ENCODE measurements around the gene CCSER2. TPM values are rescaled to one million over a fixed set of nuclear protein-coding genes. Genes with fewer than 3 reads are reported as not detected.
"Not testable (repeated sequence)": the region's sequence is repeated elsewhere in the genome, so short reads cannot be mapped to it uniquely, and the experiment has no call there.

Gene CCSER2
- total RNA-seq, 1 experiment from 2014 or later, result 23.1 TPM

DNA sequence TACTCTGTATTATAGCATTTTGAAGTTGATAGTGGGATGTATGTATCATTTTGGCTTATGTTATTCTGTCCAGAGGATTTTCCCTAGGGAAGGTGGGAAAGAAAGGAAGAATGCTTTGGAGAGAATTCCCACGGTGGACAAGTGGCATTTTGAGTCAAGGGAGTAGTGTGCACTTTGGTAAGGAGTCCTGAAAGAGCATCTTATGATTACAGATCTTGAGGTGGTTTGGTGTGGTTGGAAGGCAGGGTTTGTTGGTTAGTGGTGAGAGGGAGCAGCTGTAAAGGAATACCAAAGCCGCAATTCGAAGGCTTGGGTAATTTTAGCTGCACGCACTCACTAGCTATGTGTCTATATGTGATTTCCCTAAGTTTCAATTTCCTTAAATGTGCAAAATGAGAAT, 16.1 kb downstream of the CCSER2 start:
- Mint-ChIP-seq H3K36me3 (ENCODE audit: insufficient read depth, unreplicated experiment) (peaks cover 6% of the 10 kb centered on the region), H3K4me3 (ENCODE audit: unreplicated experiment) (no peak overlapping the region), H3K27ac (ENCODE audit: unreplicated experiment) (no peak overlapping the region), H3K4me1 (ENCODE audit: low read depth, unreplicated experiment) (no peaks in the 10 kb centered on the region), H3K9me3 (ENCODE audit: unreplicated experiment) (no peaks in the 10 kb centered on the region), H3K27me3 (ENCODE audit: insufficient read depth, unreplicated experiment) (no peaks in the 10 kb centered on the region)
- intact Hi-C loops (cut with micrococcal nuclease; ENCODE audit: unreplicated experiment), result no loop called here
- no TSS peak for BruUV-seq (replicated peaks)
- ChIA-PET CTCF (no interaction called here), POLR2A (no interaction called here)
- Histone ChIP-seq H3K36me3 (ENCODE audit: control insufficient read depth, insufficient read depth, low read length) (no peaks in the 10 kb centered on the region), H3K27me3 (replicated peaks; ENCODE audit: control insufficient read depth, insufficient read depth, low read length) (no peaks in the 10 kb centered on the region), H3K4me3 (ENCODE audit: low read depth, low read length) (no peak overlapping the region), H3K9me3 (no peaks in the 10 kb centered on the region), H3K4me1 (no peaks in the 10 kb centered on the region)
- no peak for DNase-seq
- TF ChIP-seq CTCF (IDR thresholded peaks at IDR 0.05; ENCODE audit: insufficient read depth in 1 of 2, low read depth in 1 of 2, low read length in 1 of 2, severe bottlenecking in 1 of 2, unreplicated experiment in 1 of 2), result no peak

DNA sequence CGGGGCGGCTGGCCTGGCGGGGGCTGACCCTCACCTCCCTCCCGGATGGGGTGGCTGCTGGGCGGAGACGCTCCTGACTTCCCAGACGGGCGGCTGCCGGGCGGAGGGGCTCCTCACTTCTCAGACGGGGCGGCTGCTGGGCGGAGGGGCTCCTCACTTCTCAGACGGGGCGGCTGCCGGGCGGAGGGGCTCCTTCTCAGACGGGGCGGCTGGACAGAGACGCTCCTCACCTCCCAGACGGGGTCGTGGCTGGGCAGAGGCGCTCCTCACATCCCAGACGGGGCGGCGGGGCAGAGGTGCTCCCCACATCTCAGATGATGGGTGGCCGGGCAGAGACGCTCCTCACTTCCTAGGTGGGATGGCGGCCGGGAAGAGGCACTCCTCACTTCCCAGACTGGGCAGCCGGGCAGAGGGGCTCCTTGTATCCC, 19.2 kb downstream of the CCSER2 start:
- not testable (repeated sequence) for H3K36me3 Mint-ChIP-seq (ENCODE audit: insufficient read depth, unreplicated experiment); H3K27me3 ChIP-seq (replicated peaks; ENCODE audit: control insufficient read depth, insufficient read depth, low read length)

DNA sequence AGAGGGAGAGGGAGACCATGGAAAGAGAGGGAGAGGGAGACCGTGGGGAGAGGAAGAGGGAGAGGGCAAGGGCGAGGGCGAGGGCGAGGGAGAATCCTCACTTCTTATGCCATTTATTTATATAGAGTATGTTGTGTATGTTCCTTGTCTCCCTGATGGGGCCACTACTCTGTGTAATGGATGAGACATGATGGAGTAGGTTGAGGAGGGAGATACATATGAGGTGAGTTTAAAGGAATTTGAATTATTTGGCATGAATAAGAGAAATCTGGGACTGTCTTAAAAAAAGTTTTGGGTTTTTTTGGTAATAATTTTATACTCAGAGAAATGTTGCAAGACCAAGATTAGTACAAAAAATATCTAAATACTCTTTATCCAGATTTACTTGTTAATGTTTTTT, 20.1 kb downstream of the CCSER2 start:
- Mint-ChIP-seq H3K27ac (ENCODE audit: unreplicated experiment) (no peak overlapping the region), H3K36me3 (ENCODE audit: insufficient read depth, unreplicated experiment) (peaks cover 6% of the 10 kb centered on the region), H3K9me3 (ENCODE audit: unreplicated experiment) (no peaks in the 10 kb centered on the region), H3K4me3 (ENCODE audit: unreplicated experiment) (no peak overlapping the region), H3K4me1 (ENCODE audit: low read depth, unreplicated experiment) (no peaks in the 10 kb centered on the region), H3K27me3 (ENCODE audit: insufficient read depth, unreplicated experiment) (no peaks in the 10 kb centered on the region)
- H3K36me3 ChIP-seq (ENCODE audit: control insufficient read depth, insufficient read depth, low read length), result no peaks in the 10 kb centered on the region
- no peaks in the 10 kb centered on the region for H3K27me3 ChIP-seq (replicated peaks; ENCODE audit: control insufficient read depth, insufficient read depth, low read length)
- BruUV-seq (replicated peaks), result no TSS peak
- TF ChIP-seq CTCF (IDR thresholded peaks at IDR 0.05; ENCODE audit: insufficient read depth in 1 of 2, low read depth in 1 of 2, low read length in 1 of 2, severe bottlenecking in 1 of 2, unreplicated experiment in 1 of 2), result no peak
- no peaks in the 10 kb centered on the region for H3K9me3 ChIP-seq
- H3K4me1 ChIP-seq, result no peaks in the 10 kb centered on the region
- H3K4me3 ChIP-seq (ENCODE audit: low read depth, low read length), result no peak overlapping the region
- POLR2A ChIA-PET, result no interaction called here
- intact Hi-C loops (cut with micrococcal nuclease; ENCODE audit: unreplicated experiment), result no loop called here
- no peak for DNase-seq
- CTCF ChIA-PET, result no interaction called here

More for the DNA sequence above, 19.2 kb downstream of the CCSER2 start:
- H3K4me3 ChIP-seq (ENCODE audit: low read depth, low read length); H3K4me3 Mint-ChIP-seq (ENCODE audit: unreplicated experiment); intact Hi-C loops (cut with micrococcal nuclease; ENCODE audit: unreplicated experiment); H3K27me3 Mint-ChIP-seq (ENCODE audit: insufficient read depth, unreplicated experiment); H3K36me3 ChIP-seq (ENCODE audit: control insufficient read depth, insufficient read depth, low read length); H3K9me3 Mint-ChIP-seq (ENCODE audit: unreplicated experiment); CTCF ChIA-PET; POLR2A ChIA-PET; H3K9me3 ChIP-seq; H3K4me1 Mint-ChIP-seq (ENCODE audit: low read depth, unreplicated experiment); H3K4me1 ChIP-seq; H3K27ac Mint-ChIP-seq (ENCODE audit: unreplicated experiment); DNase-seq; BruUV-seq (replicated peaks): not testable (repeated sequence)

- Mint-ChIP-seq H3K4me1 (ENCODE audit: low read depth, unreplicated experiment) (no peaks in the 10 kb centered on the region), H3K9me3 (ENCODE audit: unreplicated experiment) (no peaks in the 10 kb centered on the region), H3K4me3 (ENCODE audit: unreplicated experiment) (no peak overlapping the region), H3K27ac (ENCODE audit: unreplicated experiment) (no peak overlapping the region), H3K27me3 (ENCODE audit: insufficient read depth, unreplicated experiment) (no peaks in the 10 kb centered on the region), H3K36me3 (ENCODE audit: insufficient read depth, unreplicated experiment) (peaks cover 6% of the 10 kb centered on the region)
- Histone ChIP-seq H3K9me3 (no peaks in the 10 kb centered on the region), H3K4me1 (no peaks in the 10 kb centered on the region), H3K4me3 (ENCODE audit: low read depth, low read length) (no peak overlapping the region), H3K36me3 (ENCODE audit: control insufficient read depth, insufficient read depth, low read length) (no peaks in the 10 kb centered on the region), H3K27me3 (replicated peaks; ENCODE audit: control insufficient read depth, insufficient read depth, low read length) (no peaks in the 10 kb centered on the region)
- no TSS peak for BruUV-seq (replicated peaks)
- intact Hi-C loops (cut with micrococcal nuclease; ENCODE audit: unreplicated experiment), result no loop called here
- DNase-seq, result no peak
- TF ChIP-seq CTCF (IDR thresholded peaks at IDR 0.05; ENCODE audit: insufficient read depth in 1 of 2, low read depth in 1 of 2, low read length in 1 of 2, severe bottlenecking in 1 of 2, unreplicated experiment in 1 of 2), result no peak
- ChIA-PET CTCF (no interaction called here), POLR2A (no interaction called here)
Observed at GRCh38 chr10:84348860-84349259, 20.5 kb downstream of the CCSER2 start.
